Measurements from ENCODE around the gene MAN1A2. TPM values are rescaled to one million over a fixed set of nuclear protein-coding genes. Genes with fewer than 3 reads are reported as not detected.
"Not testable (repeated sequence)": the region's sequence is repeated elsewhere in the genome, so short reads cannot be mapped to it uniquely, and the experiment has no call there.

The MAN1A2 gene
- polyA plus RNA-seq, 1 donor from 2014 or later, result 25.0 TPM

DNA sequence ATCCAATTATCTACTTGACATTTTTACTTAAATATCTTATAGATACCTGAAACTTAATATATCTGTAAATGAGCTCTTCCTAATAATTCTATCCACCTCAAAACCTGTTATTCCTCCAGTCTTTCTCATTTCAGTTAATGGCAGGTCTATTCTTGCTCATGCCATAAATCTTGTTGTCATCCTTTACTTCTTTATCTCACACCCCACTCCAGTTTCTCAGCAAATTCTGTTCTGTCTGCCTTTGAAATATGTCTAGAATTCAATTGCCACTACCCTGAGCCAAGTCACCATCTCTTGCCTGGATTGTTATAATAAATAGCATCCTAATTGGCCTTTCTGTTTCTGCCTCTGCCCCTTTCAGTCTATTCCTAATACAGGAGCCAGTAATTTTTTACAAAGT, 105.8 kb downstream of the MAN1A2 start:
- Histone ChIP-seq H3K36me3 (ENCODE audit: insufficient read depth, low read length) (peaks cover 8% of the 10 kb centered on the region), H2AFZ (ENCODE audit: low read depth, low read length) (no peak overlapping the region), H3K27ac (ENCODE audit: low read length) (no peak overlapping the region), H4K20me1 (ENCODE audit: insufficient read depth) (no peaks in the 10 kb centered on the region), H3K4me2 (ENCODE audit: low read length) (no peak overlapping the region), H3F3A (ENCODE audit: insufficient read depth, low read length, poor library complexity, severe bottlenecking) (no peaks in the 10 kb centered on the region), H3K4me3 (ENCODE audit: low read length) (no peak overlapping the region), H3K9me2 (ENCODE audit: insufficient read depth, low read length) (no peaks in the 10 kb centered on the region), H3K9me3 (ENCODE audit: low read length) (no peaks in the 10 kb centered on the region), H3K79me2 (replicated peaks; ENCODE audit: insufficient read depth, low read length) (no peaks in the 10 kb centered on the region), H3K27me3 (ENCODE audit: insufficient read depth, low read depth, low read length) (no peaks in the 10 kb centered on the region), H3K9ac (ENCODE audit: low read length) (no peak overlapping the region)
- TF ChIP-seq SMC3 (conservative IDR thresholded peaks at IDR 0.05; ENCODE audit: poor library complexity) (no peak), EZH2 (IDR thresholded peaks at IDR 0.05; ENCODE audit: borderline replicate concordance, insufficient read depth, low read length, poor library complexity, severe bottlenecking) (no peak), RAD21 (conservative IDR thresholded peaks at IDR 0.05) (no peak), EP300 (conservative IDR thresholded peaks at IDR 0.05; ENCODE audit: poor library complexity, severe bottlenecking) (no peak), TAF1 (IDR thresholded peaks at IDR 0.05; ENCODE audit: low read depth) (no peak), POLR2AphosphoS5 (IDR thresholded peaks at IDR 0.05) (no peak), MXI1 (conservative IDR thresholded peaks at IDR 0.05; ENCODE audit: poor library complexity, severe bottlenecking) (no peak)
- TF ChIP-seq, protein P1, sequence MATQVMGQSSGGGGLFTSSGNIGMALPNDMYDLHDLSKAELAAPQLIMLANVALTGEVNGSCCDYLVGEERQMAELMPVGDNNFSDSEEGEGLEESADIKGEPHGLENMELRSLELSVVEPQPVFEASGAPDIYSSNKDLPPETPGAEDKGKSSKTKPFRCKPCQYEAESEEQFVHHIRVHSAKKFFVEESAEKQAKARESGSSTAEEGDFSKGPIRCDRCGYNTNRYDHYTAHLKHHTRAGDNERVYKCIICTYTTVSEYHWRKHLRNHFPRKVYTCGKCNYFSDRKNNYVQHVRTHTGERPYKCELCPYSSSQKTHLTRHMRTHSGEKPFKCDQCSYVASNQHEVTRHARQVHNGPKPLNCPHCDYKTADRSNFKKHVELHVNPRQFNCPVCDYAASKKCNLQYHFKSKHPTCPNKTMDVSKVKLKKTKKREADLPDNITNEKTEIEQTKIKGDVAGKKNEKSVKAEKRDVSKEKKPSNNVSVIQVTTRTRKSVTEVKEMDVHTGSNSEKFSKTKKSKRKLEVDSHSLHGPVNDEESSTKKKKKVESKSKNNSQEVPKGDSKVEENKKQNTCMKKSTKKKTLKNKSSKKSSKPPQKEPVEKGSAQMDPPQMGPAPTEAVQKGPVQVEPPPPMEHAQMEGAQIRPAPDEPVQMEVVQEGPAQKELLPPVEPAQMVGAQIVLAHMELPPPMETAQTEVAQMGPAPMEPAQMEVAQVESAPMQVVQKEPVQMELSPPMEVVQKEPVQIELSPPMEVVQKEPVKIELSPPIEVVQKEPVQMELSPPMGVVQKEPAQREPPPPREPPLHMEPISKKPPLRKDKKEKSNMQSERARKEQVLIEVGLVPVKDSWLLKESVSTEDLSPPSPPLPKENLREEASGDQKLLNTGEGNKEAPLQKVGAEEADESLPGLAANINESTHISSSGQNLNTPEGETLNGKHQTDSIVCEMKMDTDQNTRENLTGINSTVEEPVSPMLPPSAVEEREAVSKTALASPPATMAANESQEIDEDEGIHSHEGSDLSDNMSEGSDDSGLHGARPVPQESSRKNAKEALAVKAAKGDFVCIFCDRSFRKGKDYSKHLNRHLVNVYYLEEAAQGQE (IDR thresholded peaks at IDR 0.05; ENCODE audit: borderline replicate concordance), result no peak
- TF ChIP-seq, protein P2, sequence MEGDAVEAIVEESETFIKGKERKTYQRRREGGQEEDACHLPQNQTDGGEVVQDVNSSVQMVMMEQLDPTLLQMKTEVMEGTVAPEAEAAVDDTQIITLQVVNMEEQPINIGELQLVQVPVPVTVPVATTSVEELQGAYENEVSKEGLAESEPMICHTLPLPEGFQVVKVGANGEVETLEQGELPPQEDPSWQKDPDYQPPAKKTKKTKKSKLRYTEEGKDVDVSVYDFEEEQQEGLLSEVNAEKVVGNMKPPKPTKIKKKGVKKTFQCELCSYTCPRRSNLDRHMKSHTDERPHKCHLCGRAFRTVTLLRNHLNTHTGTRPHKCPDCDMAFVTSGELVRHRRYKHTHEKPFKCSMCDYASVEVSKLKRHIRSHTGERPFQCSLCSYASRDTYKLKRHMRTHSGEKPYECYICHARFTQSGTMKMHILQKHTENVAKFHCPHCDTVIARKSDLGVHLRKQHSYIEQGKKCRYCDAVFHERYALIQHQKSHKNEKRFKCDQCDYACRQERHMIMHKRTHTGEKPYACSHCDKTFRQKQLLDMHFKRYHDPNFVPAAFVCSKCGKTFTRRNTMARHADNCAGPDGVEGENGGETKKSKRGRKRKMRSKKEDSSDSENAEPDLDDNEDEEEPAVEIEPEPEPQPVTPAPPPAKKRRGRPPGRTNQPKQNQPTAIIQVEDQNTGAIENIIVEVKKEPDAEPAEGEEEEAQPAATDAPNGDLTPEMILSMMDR (IDR thresholded peaks at IDR 0.05; ENCODE audit: poor library complexity, severe bottlenecking), result no peak

DNA sequence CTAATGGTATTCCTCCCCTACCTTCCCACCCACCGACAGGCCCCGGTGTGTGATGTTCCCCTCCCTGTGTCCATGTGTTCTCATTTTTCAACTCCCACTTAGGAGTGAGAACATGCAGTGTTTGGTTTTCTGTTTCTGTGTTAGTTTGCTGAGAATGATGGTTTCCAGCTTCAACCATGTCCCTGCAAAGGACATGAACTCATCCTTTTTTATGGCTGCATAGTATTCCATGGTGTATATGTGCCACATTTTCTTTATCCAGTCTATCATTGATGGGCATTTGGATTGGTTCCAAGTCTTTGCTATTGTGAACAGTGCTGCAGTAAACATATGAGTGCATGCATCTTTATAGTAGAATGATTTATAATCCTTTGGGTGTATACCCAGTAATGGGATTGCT, 108.2 kb downstream of the MAN1A2 start:
- H3K79me2 ChIP-seq (replicated peaks; ENCODE audit: insufficient read depth, low read length), result not testable (repeated sequence)

DNA sequence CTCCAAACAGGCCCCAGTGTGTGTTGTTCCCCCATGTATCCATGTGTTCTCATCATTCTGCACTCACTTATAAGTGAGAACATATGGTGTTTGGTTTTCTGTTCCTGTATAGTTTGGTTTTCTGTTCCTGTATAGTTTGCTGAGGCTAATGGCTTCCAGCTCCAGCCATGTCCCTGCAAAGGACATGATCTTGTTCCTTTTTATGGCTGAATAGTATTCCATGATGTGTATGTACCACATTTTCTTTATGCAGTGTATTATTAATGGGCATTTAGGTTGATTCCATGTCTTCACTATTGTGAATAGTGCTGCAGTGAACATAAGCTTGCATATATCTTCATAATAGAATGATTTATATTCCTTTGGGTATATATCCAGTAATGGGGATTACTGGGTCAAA, 111.8 kb downstream of the MAN1A2 start:
- H3K27me3 ChIP-seq (ENCODE audit: insufficient read depth, low read depth, low read length), result no peaks in the 10 kb centered on the region
- no peaks in the 10 kb centered on the region for H3K36me3 ChIP-seq (ENCODE audit: insufficient read depth, low read length)
- no peak overlapping the region for H3K27ac ChIP-seq (ENCODE audit: low read length)
- H3K9ac ChIP-seq (ENCODE audit: low read length), result no peak overlapping the region
- no peaks in the 10 kb centered on the region for H3F3A ChIP-seq (ENCODE audit: insufficient read depth, low read length, poor library complexity, severe bottlenecking)
- no peak for TF ChIP-seq POLR2AphosphoS5 (IDR thresholded peaks at IDR 0.05)
- TF ChIP-seq, protein P1 (IDR thresholded peaks at IDR 0.05; ENCODE audit: borderline replicate concordance), result no peak
- no peak for TF ChIP-seq EZH2 (IDR thresholded peaks at IDR 0.05; ENCODE audit: borderline replicate concordance, insufficient read depth, low read length, poor library complexity, severe bottlenecking)
- TF ChIP-seq MXI1 (conservative IDR thresholded peaks at IDR 0.05; ENCODE audit: poor library complexity, severe bottlenecking), result no peak
- no peak for TF ChIP-seq RAD21 (conservative IDR thresholded peaks at IDR 0.05)
- TF ChIP-seq SMC3 (conservative IDR thresholded peaks at IDR 0.05; ENCODE audit: poor library complexity), result no peak
- TF ChIP-seq, protein P2 (IDR thresholded peaks at IDR 0.05; ENCODE audit: poor library complexity, severe bottlenecking), result no peak
- TF ChIP-seq TAF1 (IDR thresholded peaks at IDR 0.05; ENCODE audit: low read depth), result no peak
- TF ChIP-seq EP300 (conservative IDR thresholded peaks at IDR 0.05; ENCODE audit: poor library complexity, severe bottlenecking), result no peak
- no peaks in the 10 kb centered on the region for H3K9me3 ChIP-seq (ENCODE audit: low read length)
- no peak overlapping the region for H2AFZ ChIP-seq (ENCODE audit: low read depth, low read length)
- no peak overlapping the region for H3K4me3 ChIP-seq (ENCODE audit: low read length)
- no peaks in the 10 kb centered on the region for H3K9me2 ChIP-seq (ENCODE audit: insufficient read depth, low read length)
- no peaks in the 10 kb centered on the region for H4K20me1 ChIP-seq (ENCODE audit: insufficient read depth)
- no peaks in the 10 kb centered on the region for H3K79me2 ChIP-seq (replicated peaks; ENCODE audit: insufficient read depth, low read length)
- H3K4me2 ChIP-seq (ENCODE audit: low read length), result no peak overlapping the region

More for the DNA sequence above, 108.2 kb downstream of the MAN1A2 start:
- not testable (repeated sequence) for H3K9me2 ChIP-seq (ENCODE audit: insufficient read depth, low read length); H3F3A ChIP-seq (ENCODE audit: insufficient read depth, low read length, poor library complexity, severe bottlenecking); H3K4me2 ChIP-seq (ENCODE audit: low read length); H3K27me3 ChIP-seq (ENCODE audit: insufficient read depth, low read depth, low read length); H3K9ac ChIP-seq (ENCODE audit: low read length); H3K4me3 ChIP-seq (ENCODE audit: low read length); H3K9me3 ChIP-seq (ENCODE audit: low read length); H3K36me3 ChIP-seq (ENCODE audit: insufficient read depth, low read length); H2AFZ ChIP-seq (ENCODE audit: low read depth, low read length); H4K20me1 ChIP-seq (ENCODE audit: insufficient read depth); H3K27ac ChIP-seq (ENCODE audit: low read length)
